ENCODE measurements around the gene CHN2.

CHN2 gene

DNA sequence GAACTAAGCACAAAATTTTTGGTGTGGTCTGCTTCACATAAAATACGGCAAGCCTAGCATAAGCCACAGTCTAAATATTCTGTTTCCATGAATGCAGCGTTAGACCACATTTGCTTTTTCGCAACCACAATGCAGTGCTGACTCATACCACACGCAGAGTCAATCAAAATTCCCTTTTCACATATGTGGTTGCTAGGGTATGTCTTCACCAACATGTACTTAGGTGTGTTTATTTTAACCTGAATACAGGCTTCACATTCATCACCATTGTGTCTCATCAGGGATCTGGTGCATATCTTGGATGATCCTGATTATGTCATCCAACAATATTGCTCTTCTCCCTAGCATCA lies 90.8 kb downstream of the CHN2 start:
- DNase-seq (ENCODE audit: low spot score) = no peak

DNA sequence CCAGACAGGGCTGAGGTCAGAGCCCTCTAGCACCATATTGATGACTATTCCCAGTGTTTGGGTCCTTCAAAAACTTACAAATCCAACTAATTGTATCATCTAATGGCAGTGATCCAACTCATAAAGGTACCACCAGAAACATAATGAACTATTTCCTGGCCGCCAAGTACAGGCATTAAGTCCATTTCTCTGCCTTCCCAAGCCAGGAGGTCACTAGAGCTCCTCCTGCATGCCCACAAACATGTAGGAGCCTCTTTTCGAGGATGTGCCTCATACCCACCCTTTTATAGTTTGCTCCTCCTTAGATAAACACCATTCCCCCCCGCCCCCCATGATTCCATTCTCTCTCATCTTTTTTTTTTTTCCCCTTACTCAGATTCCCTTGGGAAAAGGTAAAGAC lies 91.3 kb downstream of the CHN2 start:
- DNase-seq (ENCODE audit: low spot score) = no peak

DNA sequence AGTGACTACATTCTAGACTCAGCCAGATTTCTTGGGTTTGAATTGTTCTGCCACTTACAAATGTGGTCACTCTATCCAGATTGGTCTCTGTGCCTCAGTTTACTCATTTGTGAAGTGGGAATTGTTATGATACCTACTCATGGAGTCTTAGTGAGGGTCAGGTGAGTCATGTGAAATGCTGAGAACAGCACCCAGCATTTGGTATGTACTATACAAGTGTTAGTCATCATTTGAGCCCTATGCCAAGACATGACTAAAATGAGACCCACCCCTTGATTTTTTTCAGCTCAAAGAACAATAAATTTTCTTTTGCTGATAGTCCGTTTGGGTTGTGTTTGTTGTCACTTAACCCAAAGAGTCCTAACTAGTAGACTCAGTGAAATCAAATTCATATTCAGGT lies 92.8 kb downstream of the CHN2 start:
- DNase-seq (ENCODE audit: low spot score) = no peak

GRCh38 chr7:29288181-29289091 lies 93.9 kb downstream of the CHN2 start:
- DNase-seq (ENCODE audit: low spot score) = no peak

- no peak for DNase-seq (ENCODE audit: low spot score)
Measured at GRCh38 chr7:29289156-29290021, 94.8 kb downstream of the CHN2 start.

DNA sequence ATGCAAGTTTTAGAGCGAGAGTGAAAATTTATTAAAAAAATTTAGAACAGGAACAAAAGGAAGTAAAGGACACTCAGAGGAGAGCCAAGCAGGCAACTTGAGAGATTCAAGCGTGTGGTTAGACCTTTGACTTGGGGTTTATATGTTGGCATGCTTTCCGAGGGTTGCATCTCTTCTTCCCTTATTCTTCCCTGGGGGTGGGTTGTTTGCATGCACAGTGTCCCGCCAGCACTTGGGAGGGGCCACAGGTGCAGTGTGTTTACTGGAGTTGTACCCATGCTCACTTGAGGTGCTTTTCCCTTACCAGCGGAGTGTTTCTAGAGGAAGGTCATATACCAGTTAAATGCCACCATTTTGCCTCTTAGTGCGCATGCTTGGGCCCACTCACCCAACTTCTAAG lies 96.3 kb downstream of the CHN2 start:
- DNase-seq (ENCODE audit: low spot score) = no peak

GRCh38 chr7:29291723-29292618 lies 97.4 kb downstream of the CHN2 start:
- DNase-seq (ENCODE audit: low spot score) = no peak

GRCh38 chr7:29292886-29293658 lies 98.5 kb downstream of the CHN2 start:
- DNase-seq (ENCODE audit: low spot score) = no peak

DNA sequence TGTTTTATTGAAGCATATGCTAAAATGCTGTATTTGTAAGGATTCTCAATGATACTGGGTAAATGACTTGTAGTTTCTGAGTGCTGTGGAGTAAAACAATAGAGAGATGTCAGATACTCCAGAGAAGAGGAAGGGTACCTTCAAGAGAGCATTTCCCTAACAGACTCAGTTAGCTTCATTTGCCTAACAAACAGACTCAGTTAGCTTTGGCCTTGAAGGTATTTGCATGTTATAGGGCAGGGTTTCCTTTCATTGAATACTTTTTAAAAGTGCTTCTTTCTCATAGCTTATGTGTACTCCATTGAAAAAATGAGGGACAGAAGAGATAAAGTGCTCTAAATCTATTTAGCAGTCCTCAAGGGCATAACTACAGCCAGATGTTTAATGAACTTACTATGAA lies 101.8 kb downstream of the CHN2 start:
- DNase-seq (ENCODE audit: low spot score) = no peak

- no peak for DNase-seq (ENCODE audit: low spot score)
Measured at GRCh38 chr7:29297194-29297890, 102.8 kb downstream of the CHN2 start.

GRCh38 chr7:29299086-29299485 lies 104.5 kb downstream of the CHN2 start:
- no peak for DNase-seq (ENCODE audit: low spot score)

GRCh38 chr7:29300026-29300480 lies 105.5 kb downstream of the CHN2 start:
- no peak for DNase-seq (ENCODE audit: low spot score)

GRCh38 chr7:29300649-29301048 lies 106.1 kb downstream of the CHN2 start:
- no peak for DNase-seq (ENCODE audit: low spot score)

- DNase-seq (ENCODE audit: low spot score) = no peak
Measured at GRCh38 chr7:29302666-29303395, 108.3 kb downstream of the CHN2 start.

- DNase-seq (ENCODE audit: low spot score) = no peak
Measured at GRCh38 chr7:29304756-29305155, 110.2 kb downstream of the CHN2 start.

- no peak for DNase-seq (ENCODE audit: low spot score)
Measured at GRCh38 chr7:29306319-29306991, 111.9 kb downstream of the CHN2 start.

DNA sequence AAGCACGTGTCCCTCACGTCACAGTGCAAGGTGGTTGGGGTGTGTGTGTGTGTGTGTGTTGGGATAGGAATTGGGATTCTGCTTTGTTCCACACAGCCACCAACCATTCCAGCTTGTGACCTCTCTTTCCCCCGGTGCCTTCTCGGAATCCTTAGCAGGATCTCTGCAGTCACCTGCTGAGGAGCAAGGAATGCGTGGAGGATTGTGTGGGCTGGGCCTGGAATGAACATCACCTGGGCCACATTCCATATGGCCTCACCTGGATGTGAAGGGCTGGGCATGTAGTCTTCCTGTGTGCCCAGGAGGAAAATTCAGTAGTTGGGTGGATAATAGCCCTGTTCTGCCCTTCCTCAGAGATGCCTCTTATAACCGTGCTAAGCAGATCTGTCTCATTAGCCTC lies 113.8 kb downstream of the CHN2 start:
- DNase-seq (ENCODE audit: low spot score) = no peak

DNA sequence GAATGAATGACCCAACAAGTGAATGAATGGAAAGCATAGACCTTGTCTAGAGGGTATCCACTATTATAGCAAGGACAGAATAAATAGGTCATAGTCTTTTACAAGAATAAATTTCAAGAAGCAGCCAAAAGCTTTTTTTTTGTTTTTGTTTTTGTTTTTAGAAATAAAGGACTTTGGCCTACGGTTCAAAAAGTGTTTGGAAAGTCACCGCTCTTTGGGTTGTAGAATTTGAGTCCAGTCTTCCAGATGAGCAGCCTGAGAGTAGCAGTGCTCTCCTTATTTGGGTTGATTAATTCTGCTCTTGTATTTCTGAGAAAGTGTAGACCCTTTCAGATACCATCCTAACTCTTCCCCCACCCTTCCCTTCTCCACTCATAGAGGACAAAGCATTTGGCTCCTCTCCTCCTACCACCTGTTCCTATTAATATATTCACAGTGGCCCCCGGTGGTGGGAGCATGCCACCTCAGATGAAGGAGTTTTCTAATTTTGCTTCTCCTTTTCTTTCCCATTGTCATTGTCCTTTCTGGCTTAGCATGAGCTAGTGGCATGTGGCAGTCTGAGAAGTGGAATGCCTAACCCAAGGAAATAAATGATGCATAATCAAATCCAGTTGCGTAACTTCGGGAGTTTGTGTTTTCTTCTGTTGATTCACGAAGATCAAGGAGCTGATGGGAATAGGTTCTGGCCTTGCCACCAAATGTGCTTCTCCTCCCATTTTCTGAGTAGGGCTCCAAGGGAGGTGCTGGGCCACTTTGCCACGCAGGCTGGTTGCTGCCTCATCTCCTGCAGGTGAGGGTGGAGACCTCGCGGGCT lies 114.7 kb downstream of the CHN2 start:
- no peak for DNase-seq (ENCODE audit: low spot score)

Data from ecto neural progenitor cell (in vitro differentiated cells).